ENCODE measurements around the gene PCBP3.
"Not testable (repeated sequence)": the region's sequence is repeated elsewhere in the genome, so short reads cannot be mapped to it uniquely, and the experiment has no call there.

Gene PCBP3

GRCh38 chr21:45636951-45637646, 6.4 kb upstream of the PCBP3 start:
- no peak for DNase-seq

GRCh38 chr21:45637883-45638282, 5.6 kb upstream of the PCBP3 start:
- DNase-seq = no peak

GRCh38 chr21:45638707-45639106, 4.8 kb upstream of the PCBP3 start:
- no peak for DNase-seq

GRCh38 chr21:45639206-45640000, 4.1 kb upstream of the PCBP3 start:
- DNase-seq = no peak

GRCh38 chr21:45640001-45640887, 3.3 kb upstream of the PCBP3 start:
- no peak for DNase-seq

GRCh38 chr21:45640888-45641479, 2.5 kb upstream of the PCBP3 start:
- DNase-seq = no peak

- DNase-seq = no peak
These were observed 2.0 kb upstream of the PCBP3 start for GRCh38 chr21:45641480-45642035.

GRCh38 chr21:45642122-45642813, 1.3 kb upstream of the PCBP3 start:
- no peak for DNase-seq

- DNase-seq = peak; percentile 14
These were observed 749 bp downstream of the PCBP3 start for GRCh38 chr21:45644041-45644906.

GRCh38 chr21:45651921-45652320, 8.4 kb downstream of the PCBP3 start:
- no peak for DNase-seq

- no peak for DNase-seq
These were observed 11.6 kb downstream of the PCBP3 start for GRCh38 chr21:45655124-45655523.

GRCh38 chr21:45656114-45656513, 12.6 kb downstream of the PCBP3 start:
- DNase-seq = not testable (repeated sequence)

- DNase-seq = not testable (repeated sequence)
These were observed 18.5 kb downstream of the PCBP3 start for GRCh38 chr21:45661913-45662622.

- not testable (repeated sequence) for DNase-seq
These were observed 19.2 kb downstream of the PCBP3 start for GRCh38 chr21:45662623-45663245.

GRCh38 chr21:45669382-45669781, 25.9 kb downstream of the PCBP3 start:
- no peak for DNase-seq

GRCh38 chr21:45670731-45671130, 27.2 kb downstream of the PCBP3 start:
- no peak for DNase-seq

- not testable (repeated sequence) for DNase-seq
These were observed 35.3 kb downstream of the PCBP3 start for GRCh38 chr21:45678790-45679189.

GRCh38 chr21:45680215-45680614, 36.7 kb downstream of the PCBP3 start:
- no peak for DNase-seq

GRCh38 chr21:45695086-45695485, 51.6 kb downstream of the PCBP3 start:
- DNase-seq = no peak
